ENCODE data around the gene TMEM168.

TMEM168 gene

DNA sequence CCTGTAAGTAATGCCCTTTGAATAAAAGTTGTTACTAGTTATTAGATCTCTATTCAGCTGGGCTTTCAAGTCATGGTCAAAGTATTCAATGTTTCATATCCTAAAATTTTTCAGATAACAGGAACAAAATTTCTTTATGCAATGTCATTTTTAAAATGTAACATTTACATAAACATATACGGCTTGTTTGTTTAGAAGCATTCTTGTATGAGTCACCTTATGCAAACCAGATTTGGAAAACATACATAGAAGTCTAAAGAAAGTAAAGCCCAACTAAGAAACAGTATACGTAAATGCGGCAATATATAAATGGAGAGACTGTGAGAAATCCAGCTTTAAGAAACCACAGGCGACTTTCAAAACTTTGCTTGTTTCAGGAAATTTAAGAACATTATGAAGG, 10.5 kb downstream of the TMEM168 start (continued):
- no peak for TF ChIP-seq ZNF354C (tag by site-specific recombination; IDR thresholded peaks at IDR 0.05; ENCODE audit: borderline replicate concordance, low read depth)
- TF ChIP-seq ZNF140 (tag by site-specific recombination; IDR thresholded peaks at IDR 0.05), result no peak
- no peak for TF ChIP-seq ZNF211 (tag by site-specific recombination; IDR thresholded peaks at IDR 0.05; ENCODE audit: low read depth)
- TF ChIP-seq ZNF2 (tag by site-specific recombination; IDR thresholded peaks at IDR 0.05), result no peak

DNA sequence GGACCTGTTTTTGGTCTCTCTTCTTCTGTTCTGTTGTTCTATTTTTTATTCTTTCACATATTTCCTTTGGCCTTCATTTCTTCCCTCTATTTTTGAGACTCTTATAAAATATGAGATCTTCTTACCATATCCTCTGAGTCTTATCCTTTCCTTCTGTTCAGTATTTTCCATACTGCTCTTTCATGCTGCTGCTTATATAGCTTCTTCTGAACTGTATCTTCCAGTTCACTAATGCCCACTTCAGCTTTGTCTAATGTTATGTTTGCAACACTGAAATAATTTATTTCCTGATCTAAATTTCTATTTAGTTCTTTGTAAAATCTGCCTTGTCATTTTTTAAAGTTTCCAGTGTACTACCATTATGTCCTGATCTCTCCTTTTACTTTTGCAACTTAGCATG, 12.8 kb downstream of the TMEM168 start:
- no peaks in the 10 kb centered on the region for H3K9me3 ChIP-seq (ENCODE audit: control insufficient read depth, insufficient read depth, low read depth, low read length)
- H3K36me3 ChIP-seq (ENCODE audit: control insufficient read depth in 2 of 2, insufficient read depth in 1 of 2, low read length in 2 of 2), result no peaks in the 10 kb centered on the region
- no peaks in the 10 kb centered on the region for H3K4me1 ChIP-seq (ENCODE audit: control insufficient read depth, insufficient read depth, low read length)
- no peak overlapping the region for H3K4me3 ChIP-seq (ENCODE audit: low read depth, low read length)
- ChIA-PET POLR2A (no interaction called here), CTCF (interaction anchor here (1.1 kb wide), 1 partner anchor 49 kb away, joined by 3 read pairs; no protein-coding TSS in a partner anchor)
- no peak overlapping the region for H3K27ac ChIP-seq (ENCODE audit: extremely low read depth, low read depth, low read length)
- no peak for TF ChIP-seq FEZF1 (tag by site-specific recombination; IDR thresholded peaks at IDR 0.05)
- no peak for TF ChIP-seq SP3 (tag by site-specific recombination; IDR thresholded peaks at IDR 0.05)
- TF ChIP-seq GLI2 (tag by site-specific recombination; IDR thresholded peaks at IDR 0.05; ENCODE audit: borderline replicate concordance, low read depth), result no peak
- TF ChIP-seq ZNF146 (tag by site-specific recombination; IDR thresholded peaks at IDR 0.05), result no peak

DNA sequence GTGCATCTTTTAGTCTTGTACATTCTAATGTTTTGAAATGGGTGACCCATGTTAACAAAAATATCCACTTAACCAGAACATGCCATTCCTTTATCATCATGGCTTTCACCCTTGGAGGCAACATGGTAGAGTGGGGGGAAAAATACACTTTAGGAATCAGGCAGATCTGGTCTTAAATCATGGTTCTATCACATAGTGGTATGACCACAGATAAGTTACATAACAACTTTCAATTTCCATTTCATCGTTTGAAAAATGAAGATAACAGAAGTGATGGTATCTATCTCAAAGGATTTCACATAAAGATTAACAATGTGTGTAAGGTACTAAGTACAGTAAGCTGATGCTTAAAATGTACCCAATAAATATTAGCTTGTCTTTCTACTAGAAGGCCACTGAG, 19.0 kb downstream of the TMEM168 start:
- Histone ChIP-seq H3K36me3 (ENCODE audit: control insufficient read depth in 2 of 2, insufficient read depth in 1 of 2, low read length in 2 of 2) (no peaks in the 10 kb centered on the region), H3K4me1 (ENCODE audit: control insufficient read depth, insufficient read depth, low read length) (no peaks in the 10 kb centered on the region), H3K27ac (ENCODE audit: extremely low read depth, low read depth, low read length) (no peak overlapping the region), H3K4me3 (ENCODE audit: low read depth, low read length) (no peak overlapping the region), H3K9me3 (ENCODE audit: control insufficient read depth, insufficient read depth, low read depth, low read length) (no peaks in the 10 kb centered on the region)
- TF ChIP-seq ZSCAN23 (tag by site-specific recombination; IDR thresholded peaks at IDR 0.05) (no peak), ZNF621 (tag by site-specific recombination; IDR thresholded peaks at IDR 0.05) (no peak), ZIC2 (tag by site-specific recombination; IDR thresholded peaks at IDR 0.05) (no peak), ZNF302 (tag by site-specific recombination; IDR thresholded peaks at IDR 0.05; ENCODE audit: low read depth) (no peak), ZBTB20 (tag by site-specific recombination; IDR thresholded peaks at IDR 0.05) (no peak), ZNF544 (tag by site-specific recombination; IDR thresholded peaks at IDR 0.05) (no peak), KLF1 (tag by site-specific recombination; IDR thresholded peaks at IDR 0.05) (no peak), SP3 (tag by site-specific recombination; IDR thresholded peaks at IDR 0.05) (no peak), ZNF658 (tag by site-specific recombination; IDR thresholded peaks at IDR 0.05) (no peak), ZNF791 (tag by site-specific recombination; IDR thresholded peaks at IDR 0.05) (no peak), ZFHX2 (tag by site-specific recombination; conservative IDR thresholded peaks at IDR 0.05) (no peak)
- TF ChIP-seq, protein P1, sequence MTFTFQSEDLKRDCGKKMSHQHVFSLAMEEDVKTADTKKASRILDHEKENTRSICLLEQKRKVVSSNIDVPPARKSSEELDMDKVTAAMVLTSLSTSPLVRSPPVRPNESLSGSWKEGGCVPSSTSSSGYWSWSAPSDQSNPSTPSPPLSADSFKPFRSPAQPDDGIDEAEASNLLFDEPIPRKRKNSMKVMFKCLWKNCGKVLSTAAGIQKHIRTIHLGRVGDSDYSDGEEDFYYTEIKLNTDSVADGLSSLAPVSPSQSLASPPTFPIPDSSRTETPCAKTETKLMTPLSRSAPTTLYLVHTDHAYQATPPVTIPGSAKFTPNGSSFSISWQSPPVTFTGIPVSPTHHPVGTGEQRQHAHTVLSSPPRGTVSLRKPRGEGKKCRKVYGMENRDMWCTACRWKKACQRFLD (tag by site-specific recombination; IDR thresholded peaks at IDR 0.05), result no peak
- TF ChIP-seq, protein P2, sequence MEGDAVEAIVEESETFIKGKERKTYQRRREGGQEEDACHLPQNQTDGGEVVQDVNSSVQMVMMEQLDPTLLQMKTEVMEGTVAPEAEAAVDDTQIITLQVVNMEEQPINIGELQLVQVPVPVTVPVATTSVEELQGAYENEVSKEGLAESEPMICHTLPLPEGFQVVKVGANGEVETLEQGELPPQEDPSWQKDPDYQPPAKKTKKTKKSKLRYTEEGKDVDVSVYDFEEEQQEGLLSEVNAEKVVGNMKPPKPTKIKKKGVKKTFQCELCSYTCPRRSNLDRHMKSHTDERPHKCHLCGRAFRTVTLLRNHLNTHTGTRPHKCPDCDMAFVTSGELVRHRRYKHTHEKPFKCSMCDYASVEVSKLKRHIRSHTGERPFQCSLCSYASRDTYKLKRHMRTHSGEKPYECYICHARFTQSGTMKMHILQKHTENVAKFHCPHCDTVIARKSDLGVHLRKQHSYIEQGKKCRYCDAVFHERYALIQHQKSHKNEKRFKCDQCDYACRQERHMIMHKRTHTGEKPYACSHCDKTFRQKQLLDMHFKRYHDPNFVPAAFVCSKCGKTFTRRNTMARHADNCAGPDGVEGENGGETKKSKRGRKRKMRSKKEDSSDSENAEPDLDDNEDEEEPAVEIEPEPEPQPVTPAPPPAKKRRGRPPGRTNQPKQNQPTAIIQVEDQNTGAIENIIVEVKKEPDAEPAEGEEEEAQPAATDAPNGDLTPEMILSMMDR (tag by site-specific recombination; IDR thresholded peaks at IDR 0.05), result no peak
- CTCF ChIA-PET, result no interaction called here
- POLR2A ChIA-PET, result no interaction called here

DNA sequence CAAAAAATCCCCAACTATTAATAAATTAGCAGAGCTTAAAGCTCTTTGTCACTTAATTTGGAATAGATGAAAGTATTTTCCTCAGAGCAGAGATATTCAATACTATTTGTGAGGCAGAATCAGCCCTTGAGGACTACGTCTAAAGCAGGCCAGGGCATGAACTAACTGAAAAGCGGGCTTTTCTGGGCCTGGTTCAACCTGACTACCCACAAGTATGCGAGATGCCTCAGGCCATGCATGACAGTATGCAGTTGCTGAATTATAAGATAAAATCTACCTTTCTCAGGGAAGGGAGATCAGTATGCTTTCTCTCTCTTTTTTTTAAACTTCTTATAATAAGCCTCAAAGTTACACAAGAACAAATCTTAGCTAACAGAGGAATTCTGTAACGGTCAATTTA, 20.1 kb downstream of the TMEM168 start:
- no peaks in the 10 kb centered on the region for H3K9me3 ChIP-seq (ENCODE audit: control insufficient read depth, insufficient read depth, low read depth, low read length)
- CTCF ChIA-PET, result interaction anchor here (0.6 kb wide), 1 partner anchor 115 kb away, joined by 5 read pairs; no protein-coding TSS in a partner anchor
- no peaks in the 10 kb centered on the region for H3K4me1 ChIP-seq (ENCODE audit: control insufficient read depth, insufficient read depth, low read length)
- POLR2A ChIA-PET, result interaction anchor here (1.2 kb wide), 1 partner anchor 20 kb away, joined by 3 read pairs; the partner anchor contains the start of gene TMEM168
- no peak overlapping the region for H3K4me3 ChIP-seq (ENCODE audit: low read depth, low read length)
- H3K36me3 ChIP-seq (ENCODE audit: control insufficient read depth in 2 of 2, insufficient read depth in 1 of 2, low read length in 2 of 2), result no peaks in the 10 kb centered on the region
- no peak overlapping the region for H3K27ac ChIP-seq (ENCODE audit: extremely low read depth, low read depth, low read length)
- no peak for TF ChIP-seq ZNF549 (tag by site-specific recombination; IDR thresholded peaks at IDR 0.05)
- TF ChIP-seq HOXC10 (CRISPR knock-in tag; IDR thresholded peaks at IDR 0.05), result no peak
- TF ChIP-seq ZNF707 (tag by site-specific recombination; IDR thresholded peaks at IDR 0.05), result no peak
- TF ChIP-seq ZNF37A (tag by site-specific recombination; IDR thresholded peaks at IDR 0.05), result no peak
- no peak for TF ChIP-seq ZNF837 (tag by site-specific recombination; IDR thresholded peaks at IDR 0.05)
- TF ChIP-seq, protein P3, sequence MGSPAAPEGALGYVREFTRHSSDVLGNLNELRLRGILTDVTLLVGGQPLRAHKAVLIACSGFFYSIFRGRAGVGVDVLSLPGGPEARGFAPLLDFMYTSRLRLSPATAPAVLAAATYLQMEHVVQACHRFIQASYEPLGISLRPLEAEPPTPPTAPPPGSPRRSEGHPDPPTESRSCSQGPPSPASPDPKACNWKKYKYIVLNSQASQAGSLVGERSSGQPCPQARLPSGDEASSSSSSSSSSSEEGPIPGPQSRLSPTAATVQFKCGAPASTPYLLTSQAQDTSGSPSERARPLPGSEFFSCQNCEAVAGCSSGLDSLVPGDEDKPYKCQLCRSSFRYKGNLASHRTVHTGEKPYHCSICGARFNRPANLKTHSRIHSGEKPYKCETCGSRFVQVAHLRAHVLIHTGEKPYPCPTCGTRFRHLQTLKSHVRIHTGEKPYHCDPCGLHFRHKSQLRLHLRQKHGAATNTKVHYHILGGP (tag by site-specific recombination; IDR thresholded peaks at IDR 0.05), result no peak
- TF ChIP-seq, protein P4, sequence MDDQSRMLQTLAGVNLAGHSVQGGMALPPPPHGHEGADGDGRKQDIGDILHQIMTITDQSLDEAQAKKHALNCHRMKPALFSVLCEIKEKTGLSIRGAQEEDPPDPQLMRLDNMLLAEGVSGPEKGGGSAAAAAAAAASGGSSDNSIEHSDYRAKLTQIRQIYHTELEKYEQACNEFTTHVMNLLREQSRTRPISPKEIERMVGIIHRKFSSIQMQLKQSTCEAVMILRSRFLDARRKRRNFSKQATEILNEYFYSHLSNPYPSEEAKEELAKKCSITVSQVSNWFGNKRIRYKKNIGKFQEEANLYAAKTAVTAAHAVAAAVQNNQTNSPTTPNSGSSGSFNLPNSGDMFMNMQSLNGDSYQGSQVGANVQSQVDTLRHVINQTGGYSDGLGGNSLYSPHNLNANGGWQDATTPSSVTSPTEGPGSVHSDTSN (CRISPR knock-in tag; IDR thresholded peaks at IDR 0.05), result no peak
- no peak for TF ChIP-seq KLF1 (tag by site-specific recombination; IDR thresholded peaks at IDR 0.05)
- TF ChIP-seq ZNF747 (tag by site-specific recombination; IDR thresholded peaks at IDR 0.05), result no peak
- TF ChIP-seq ZNF624 (tag by site-specific recombination; IDR thresholded peaks at IDR 0.05), result no peak
